Suprapubic skin (tissue), 4 donors: ENCODE results near the gene GPAT2. TPM values are rescaled to one million over a fixed set of nuclear protein-coding genes. Genes with fewer than 3 reads are reported as not detected.
"Not testable (repeated sequence)": the region's sequence is repeated elsewhere in the genome, so short reads cannot be mapped to it uniquely, and the experiment has no call there.

Experiments
- DNase-seq, 2 donors: peaks; one replicate each; pipeline ENCODE4 v3.0.0-alpha.2; 2019; ENCODE audit warnings: low spot score in 2 of 2
- H3K27ac ChIP-seq: fragments of 200-600 bp; sonication (generic); one replicate; pipeline ENCODE4 v1.5.1; 2019
- H3K27me3 ChIP-seq: fragments of 200-600 bp; sonication (generic); one replicate; pipeline ENCODE4 v1.5.1; 2019
- H3K36me3 ChIP-seq: fragments of 200-600 bp; sonication (generic); one replicate; pipeline ENCODE4 v1.5.1; 2019
- H3K4me1 ChIP-seq: fragments of 200-600 bp; sonication (generic); one replicate; pipeline ENCODE4 v1.5.1; 2019
- H3K4me3 ChIP-seq: fragments of 200-600 bp; sonication (generic); one replicate; pipeline ENCODE4 v1.5.1; 2019; ENCODE audit warnings: mild to moderate bottlenecking
- H3K9me3 ChIP-seq: fragments of 200-600 bp; sonication (generic); one replicate; pipeline ENCODE4 v1.5.1; 2019
- POLR2A ChIP-seq, 2 donors: fragments of 450-650 bp; IDR thresholded peaks; one replicate each; pipeline ENCODE4 v1.6.1; 2017; ENCODE audit warnings: antibody characterized with exemption in 2 of 2, mild to moderate bottlenecking in 2 of 2, moderate library complexity in 2 of 2
- WGBS: methylation state at CpG from one replicate; pipeline ENCODE4 v1.1.5; 2018; 5-methylcytosine and 5-hydroxymethylcytosine counted together
- total RNA-seq, 4 donors: library from RNA; depleted of rRNA; stranded (reverse); fragments of >200 nt; gene quantifications; one replicate each; pipeline ENCODE4 v1.1.0, GENCODE V29; 2016
- TF ChIP-seq, protein P1 (sequence below), 2 donors: fragments of 200-600 bp in 1 of 2; fragments of 450-650 bp in 1 of 2; sonication (generic) in 1 of 2; IDR thresholded peaks; one replicate each; pipeline ENCODE4 v1.5.1; 2016 to 2019; ENCODE audit warnings: antibody characterized with exemption in 2 of 2, mild to moderate bottlenecking in 1 of 2, moderate library complexity in 1 of 2

GPAT2 gene
- total RNA-seq, 4 donors from 2014 or later = 1.5 to 2.9 (median 2.0) TPM

DNA sequence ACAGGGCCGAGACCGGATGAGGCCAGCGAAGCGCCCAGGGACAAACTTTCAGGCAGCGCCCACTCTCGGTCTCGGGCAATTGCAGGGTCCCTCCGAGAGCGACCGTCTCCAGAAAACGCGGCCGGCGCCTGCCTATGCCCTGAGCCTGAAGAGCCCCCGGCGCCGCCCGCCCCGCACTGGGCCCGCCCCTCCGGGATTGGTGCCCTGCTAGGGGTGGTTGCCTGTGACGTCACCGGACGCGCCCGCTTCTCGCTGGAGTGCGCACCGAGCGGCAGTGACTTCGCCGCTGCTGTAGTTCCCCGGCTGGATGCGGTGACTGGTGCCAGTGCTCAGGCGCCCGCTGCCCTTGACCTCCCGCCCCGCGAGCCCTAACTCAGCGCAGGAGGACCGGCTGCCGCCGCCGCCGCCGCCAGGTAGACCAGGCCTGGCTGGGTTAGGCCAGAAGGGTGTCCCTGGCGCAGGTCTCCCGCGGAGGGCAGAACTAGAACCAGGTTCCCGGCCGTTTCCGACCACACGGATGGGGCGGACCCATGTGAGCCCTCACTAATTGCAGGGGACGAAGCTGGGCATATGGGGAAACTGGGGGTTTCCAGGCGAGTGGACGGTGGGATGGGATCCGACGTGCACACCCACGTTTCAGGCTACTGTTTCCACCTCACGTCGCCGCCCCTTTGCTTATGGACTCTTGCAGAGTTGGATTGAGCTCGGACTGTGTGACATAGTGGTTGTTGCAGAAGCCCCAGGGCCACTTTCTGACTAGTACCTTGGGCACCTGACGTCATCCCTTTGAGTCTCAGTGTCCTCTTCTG, 24.2 kb downstream of the GPAT2 start:
- peak overlapping the region; percentile 69 for H3K27ac ChIP-seq
- H3K9me3 ChIP-seq, H3K27me3 ChIP-seq, H3K36me3 ChIP-seq: not testable (repeated sequence)
- peak; percentile 96 to 97 for DNase-seq
- 4% methylated on average over 5 of the region's 65 CpGs for WGBS
- TF ChIP-seq POLR2A (IDR thresholded peaks at IDR 0.05) = peak in 1 of 2 donors; percentile 16
- H3K4me3 ChIP-seq = peak overlapping the region; percentile 60
- peaks cover 10% of the 10 kb centered on the region for H3K4me1 ChIP-seq

DNA sequence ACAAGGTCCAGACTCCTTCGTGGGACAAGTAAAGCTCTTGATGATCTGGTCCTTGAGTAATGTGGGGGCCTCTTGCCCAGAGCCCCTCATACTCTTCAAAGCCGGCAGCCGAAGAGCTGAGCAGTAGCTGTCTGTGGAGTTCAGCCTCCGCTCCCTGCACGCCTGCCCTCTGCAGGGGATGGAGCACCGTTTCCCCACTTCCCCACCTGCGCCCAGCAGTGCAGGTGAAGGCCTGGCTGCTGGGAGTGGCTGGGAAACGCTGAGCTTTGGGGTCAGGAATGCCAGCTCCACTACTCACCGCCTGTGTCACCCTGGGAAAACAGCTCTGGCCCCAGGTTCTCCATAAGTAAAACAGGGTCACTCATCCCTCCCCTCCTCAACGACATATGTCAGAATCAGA, 24.9 kb downstream of the GPAT2 start:
- Histone ChIP-seq H3K27ac (peak overlapping the region; percentile 69), H3K4me1 (peaks cover 10% of the 10 kb centered on the region), H3K4me3 (peak overlapping the region; percentile 60)
- H3K9me3 ChIP-seq, H3K36me3 ChIP-seq, H3K27me3 ChIP-seq, DNase-seq: not testable (repeated sequence)
- WGBS = 0% methylated on average over 5 of the region's 10 CpGs

- not testable (repeated sequence) for H3K36me3 ChIP-seq, H3K27me3 ChIP-seq, H3K4me3 ChIP-seq, H3K9me3 ChIP-seq, H3K27ac ChIP-seq, DNase-seq
- H3K4me1 ChIP-seq = peaks cover 10% of the 10 kb centered on the region
- 77% methylated on average over 6 of the region's 6 CpGs for WGBS
These were observed 26.7 kb downstream of the GPAT2 start for GRCh38 chr2:96008051-96008450.

GRCh38 chr2:96006248-96006647, 28.5 kb downstream of the GPAT2 start:
- not testable (repeated sequence) for H3K27ac ChIP-seq, H3K4me1 ChIP-seq, H3K9me3 ChIP-seq, H3K4me3 ChIP-seq, H3K36me3 ChIP-seq, H3K27me3 ChIP-seq, DNase-seq
- 91% methylated on average over 5 of the region's 5 CpGs for WGBS

- not testable (repeated sequence) for H3K4me1 ChIP-seq, H3K9me3 ChIP-seq, H3K27me3 ChIP-seq, H3K36me3 ChIP-seq
- TF ChIP-seq, protein P1, sequence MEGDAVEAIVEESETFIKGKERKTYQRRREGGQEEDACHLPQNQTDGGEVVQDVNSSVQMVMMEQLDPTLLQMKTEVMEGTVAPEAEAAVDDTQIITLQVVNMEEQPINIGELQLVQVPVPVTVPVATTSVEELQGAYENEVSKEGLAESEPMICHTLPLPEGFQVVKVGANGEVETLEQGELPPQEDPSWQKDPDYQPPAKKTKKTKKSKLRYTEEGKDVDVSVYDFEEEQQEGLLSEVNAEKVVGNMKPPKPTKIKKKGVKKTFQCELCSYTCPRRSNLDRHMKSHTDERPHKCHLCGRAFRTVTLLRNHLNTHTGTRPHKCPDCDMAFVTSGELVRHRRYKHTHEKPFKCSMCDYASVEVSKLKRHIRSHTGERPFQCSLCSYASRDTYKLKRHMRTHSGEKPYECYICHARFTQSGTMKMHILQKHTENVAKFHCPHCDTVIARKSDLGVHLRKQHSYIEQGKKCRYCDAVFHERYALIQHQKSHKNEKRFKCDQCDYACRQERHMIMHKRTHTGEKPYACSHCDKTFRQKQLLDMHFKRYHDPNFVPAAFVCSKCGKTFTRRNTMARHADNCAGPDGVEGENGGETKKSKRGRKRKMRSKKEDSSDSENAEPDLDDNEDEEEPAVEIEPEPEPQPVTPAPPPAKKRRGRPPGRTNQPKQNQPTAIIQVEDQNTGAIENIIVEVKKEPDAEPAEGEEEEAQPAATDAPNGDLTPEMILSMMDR (IDR thresholded peaks at IDR 0.05) = peak; percentile 74 to 98
- peak in 1 of 2 donors; percentile 74 for DNase-seq
- H3K4me3 ChIP-seq = peak overlapping the region; percentile 71
- peak overlapping the region; percentile 88 for H3K27ac ChIP-seq
- WGBS = 12% methylated on average over 13 of the region's 34 CpGs
These were observed 42.0 kb downstream of the GPAT2 start for GRCh38 chr2:95992520-95993272.

- H3K4me1 ChIP-seq, H3K27me3 ChIP-seq, H3K36me3 ChIP-seq, H3K9me3 ChIP-seq: not testable (repeated sequence)
- H3K4me3 ChIP-seq = peak overlapping the region; percentile 71
- H3K27ac ChIP-seq = peak overlapping the region; percentile 88
- WGBS = no CpG with 5 or more reads among the region's 39 CpGs
- peak in 1 of 2 donors; percentile 69 for DNase-seq
These were observed 42.6 kb downstream of the GPAT2 start for GRCh38 chr2:95992102-95992501.

DNA sequence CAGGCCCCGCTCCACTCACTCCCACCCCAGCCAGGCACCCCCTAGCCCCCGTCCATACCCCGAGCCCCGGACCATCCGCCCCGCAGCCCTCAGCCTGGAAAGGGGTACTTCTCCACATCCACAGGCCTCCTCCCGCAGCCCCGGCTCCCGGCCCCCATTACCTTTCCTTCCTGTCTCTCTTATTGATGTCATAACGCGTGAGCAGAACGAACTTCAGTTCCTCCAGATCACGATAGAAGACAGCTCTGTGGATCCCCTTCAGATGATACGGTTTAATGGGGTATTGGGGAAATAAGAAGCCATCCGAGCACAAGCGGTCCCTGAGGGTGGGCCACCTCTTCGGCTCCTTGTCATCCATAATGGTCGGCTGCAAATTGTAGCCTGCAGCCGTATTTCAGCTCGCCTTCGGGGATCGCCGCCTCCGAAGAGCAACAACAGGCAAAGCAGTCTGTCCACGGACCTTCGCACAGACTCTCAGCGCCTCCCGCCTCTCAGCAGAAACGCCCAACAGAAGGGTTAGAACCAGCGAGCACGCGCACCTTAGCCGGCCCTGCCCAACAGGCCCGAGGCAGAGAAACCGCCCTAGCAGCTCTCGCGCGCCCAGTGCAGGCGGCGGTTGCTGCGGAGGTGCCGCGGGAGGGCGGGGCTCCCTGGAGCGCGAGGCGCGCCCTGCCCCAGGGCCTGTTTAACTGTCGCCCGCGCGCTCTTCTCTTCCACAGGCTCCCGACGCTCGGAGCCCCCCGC, 43.2 kb downstream of the GPAT2 start, which contains the start of gene ANKRD36C:
Gene ANKRD36C (minus strand): TSS at position 474 of the 744 bp plus-strand sequence. CDS start 116 bp downstream, at position 358.
- Histone ChIP-seq H3K4me3 (peak within 1 kb of the TSS; percentile 71), H3K27ac (peak within 1 kb of the TSS; percentile 88)
- not testable (repeated sequence) for H3K4me1 ChIP-seq, H3K9me3 ChIP-seq, H3K27me3 ChIP-seq, H3K36me3 ChIP-seq
- WGBS = 0% methylated on average over 27 of the region's 56 CpGs
- peak in 1 of 2 donors; percentile 63 for DNase-seq

GRCh38 chr2:95990884-95991283, 43.8 kb downstream of the GPAT2 start:
- not testable (repeated sequence) for H3K27me3 ChIP-seq, H3K27ac ChIP-seq, DNase-seq, H3K36me3 ChIP-seq, H3K4me1 ChIP-seq, H3K9me3 ChIP-seq
- 2% methylated on average over 6 of the region's 6 CpGs for WGBS
- peak overlapping the region; percentile 71 for H3K4me3 ChIP-seq

Other genes starting within 250 kb of the GPAT2 start
- 100 to 1,000 TPM in 1 of 4 donors, 10 to 100 TPM in 3; 11.8 to 113 (median 22.3) TPM for gene ANKRD36C, start 43.1 kb downstream of the GPAT2 start, total RNA-seq
- 1 to 10 TPM in 2 of 4 donors, under 1 TPM in 2; 0.93 to 3.6 (median 1.2) TPM for gene ADRA2B, start 81.7 kb upstream of the GPAT2 start, total RNA-seq
- gene ASTL, start 103.6 kb upstream of the GPAT2 start, total RNA-seq = 1 to 10 TPM in 1 of 4 donors, under 1 TPM in 1, not detected in 2; 0.87 to 1.7 TPM
- 100 to 1,000 TPM in 1 of 4 donors, 10 to 100 TPM in 3; 26.0 to 124 (median 74.1) TPM for gene DUSP2, start 110.5 kb upstream of the GPAT2 start, total RNA-seq
- 10 to 100 TPM; 69.4 to 92.4 (median 76.8) TPM for gene STARD7, start 173.9 kb upstream of the GPAT2 start, total RNA-seq
- gene TMEM127, start 231.1 kb upstream of the GPAT2 start, total RNA-seq = 10 to 100 TPM; 39.3 to 66.5 (median 53.9) TPM
- gene CIAO1, start 231.3 kb upstream of the GPAT2 start, total RNA-seq = 100 to 1,000 TPM; 107 to 143 (median 110) TPM